ENCODE data around the gene GRIN2A.

GRIN2A gene

DNA sequence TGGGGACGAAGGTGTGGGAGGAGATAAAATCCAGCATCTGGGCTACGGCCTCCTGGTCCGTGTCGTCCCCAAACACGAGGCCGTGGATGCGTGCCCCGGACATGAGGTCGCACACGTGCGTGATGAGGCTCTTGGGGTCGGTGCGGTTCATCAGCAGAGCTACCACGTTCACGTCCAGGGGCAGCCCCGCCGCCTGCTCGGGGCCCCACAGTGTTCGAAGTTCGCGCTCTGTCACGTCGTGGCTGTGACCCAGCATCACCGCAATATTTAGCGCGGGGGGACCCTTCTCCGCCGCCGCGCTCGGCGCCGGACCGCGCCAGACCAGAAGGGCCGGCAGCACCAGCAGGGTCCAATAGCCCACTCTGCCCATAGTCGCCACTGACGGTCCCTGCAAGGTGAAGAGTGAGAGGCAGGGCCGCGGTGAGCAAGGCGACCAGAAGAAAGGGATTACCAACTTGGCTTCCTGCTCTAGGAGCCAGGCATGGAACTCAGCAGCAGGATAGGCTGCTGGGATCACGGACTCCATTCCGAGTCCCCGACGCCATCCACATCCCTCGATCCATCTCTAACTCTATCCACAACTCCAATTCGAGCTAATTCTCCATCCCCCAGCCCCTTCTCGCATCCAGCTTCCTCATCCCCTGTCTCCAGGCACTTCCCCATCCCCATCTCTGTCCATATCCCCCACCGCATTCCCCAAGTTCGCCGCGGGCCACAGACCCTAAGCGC, 2.0 kb downstream of the GRIN2A start:
- no peaks in the 10 kb centered on the region for H3K36me3 ChIP-seq (ENCODE audit: insufficient read depth, low read length)

DNA sequence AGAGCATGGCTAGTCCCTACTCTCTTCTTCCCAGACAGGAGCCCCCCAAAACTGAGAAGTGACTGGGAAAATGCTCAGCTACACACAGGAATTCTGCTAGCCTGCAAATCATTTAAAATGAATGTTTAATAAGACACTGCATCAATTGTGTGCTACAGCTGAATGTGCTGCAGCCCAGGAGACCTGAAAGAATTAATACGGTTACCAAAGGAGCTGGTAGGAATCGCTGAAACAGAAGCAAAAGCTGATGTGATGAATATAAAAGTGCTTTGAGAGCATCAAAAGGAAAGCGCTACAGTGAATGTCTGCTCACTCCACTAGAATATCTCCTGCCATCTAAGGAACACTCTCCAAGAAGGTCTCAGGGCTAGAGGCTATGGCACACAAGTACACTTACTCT, 3.7 kb downstream of the GRIN2A start:
- TF ChIP-seq POLR2AphosphoS5 (IDR thresholded peaks at IDR 0.05; ENCODE audit: borderline replicate concordance, low read depth, low read length): no peak
- TF ChIP-seq FOXP2 (optimal IDR thresholded peaks at IDR 0.05; ENCODE audit: control extremely low read depth, extremely low read length, insufficient read depth): no peak
- no peak for TF ChIP-seq EZH2 (IDR thresholded peaks at IDR 0.05)
- Histone ChIP-seq H3K4me3 (no peak overlapping the region), H3K27ac (no peak overlapping the region), H3K9me3 (ENCODE audit: low read depth, low read length) (no peaks in the 10 kb centered on the region), H3K9ac (ENCODE audit: insufficient read length) (no peak overlapping the region), H3K36me3 (ENCODE audit: insufficient read depth, low read length) (no peaks in the 10 kb centered on the region)
- DNase-seq (ENCODE audit: low read depth, low spot score): no peak

More for the DNA sequence above, 2.0 kb downstream of the GRIN2A start:
- Histone ChIP-seq H3K27ac (no peak overlapping the region), H3K9me3 (ENCODE audit: low read depth, low read length) (no peaks in the 10 kb centered on the region), H3K4me3 (no peak overlapping the region), H3K9ac (ENCODE audit: insufficient read length) (no peak overlapping the region)
- TF ChIP-seq FOXP2 (optimal IDR thresholded peaks at IDR 0.05; ENCODE audit: control extremely low read depth, extremely low read length, insufficient read depth) (no peak), EZH2 (IDR thresholded peaks at IDR 0.05) (no peak), POLR2AphosphoS5 (IDR thresholded peaks at IDR 0.05; ENCODE audit: borderline replicate concordance, low read depth, low read length) (no peak)
- no peak for DNase-seq (ENCODE audit: low read depth, low spot score)

DNA sequence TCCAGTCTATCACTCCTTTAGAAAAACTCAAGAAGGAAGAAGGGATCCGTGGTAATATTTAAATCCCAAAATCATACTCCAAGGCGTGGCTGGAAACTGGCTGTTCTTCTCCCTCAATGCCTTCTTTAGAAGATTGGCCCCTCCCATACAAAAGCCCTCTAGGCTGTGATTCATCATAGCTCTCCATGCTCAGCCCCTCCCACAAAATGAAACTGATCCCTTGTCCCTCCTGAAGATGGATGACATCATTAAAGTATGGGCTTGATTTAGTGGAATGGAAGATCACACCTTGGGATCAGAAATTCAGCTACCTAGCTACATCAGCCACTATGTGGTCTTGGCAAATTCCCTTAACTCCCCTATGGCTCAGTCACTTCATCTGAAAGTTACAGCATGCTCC, 4.1 kb downstream of the GRIN2A start:
- H3K36me3 ChIP-seq (ENCODE audit: insufficient read depth, low read length): no peaks in the 10 kb centered on the region
- no peak overlapping the region for H3K27ac ChIP-seq
- H3K9ac ChIP-seq (ENCODE audit: insufficient read length): no peak overlapping the region
- DNase-seq (ENCODE audit: low read depth, low spot score): no peak
- TF ChIP-seq FOXP2 (optimal IDR thresholded peaks at IDR 0.05; ENCODE audit: control extremely low read depth, extremely low read length, insufficient read depth): no peak
- TF ChIP-seq EZH2 (IDR thresholded peaks at IDR 0.05): no peak
- TF ChIP-seq POLR2AphosphoS5 (IDR thresholded peaks at IDR 0.05; ENCODE audit: borderline replicate concordance, low read depth, low read length): no peak
- no peak overlapping the region for H3K4me3 ChIP-seq
- H3K9me3 ChIP-seq (ENCODE audit: low read depth, low read length): no peaks in the 10 kb centered on the region

DNA sequence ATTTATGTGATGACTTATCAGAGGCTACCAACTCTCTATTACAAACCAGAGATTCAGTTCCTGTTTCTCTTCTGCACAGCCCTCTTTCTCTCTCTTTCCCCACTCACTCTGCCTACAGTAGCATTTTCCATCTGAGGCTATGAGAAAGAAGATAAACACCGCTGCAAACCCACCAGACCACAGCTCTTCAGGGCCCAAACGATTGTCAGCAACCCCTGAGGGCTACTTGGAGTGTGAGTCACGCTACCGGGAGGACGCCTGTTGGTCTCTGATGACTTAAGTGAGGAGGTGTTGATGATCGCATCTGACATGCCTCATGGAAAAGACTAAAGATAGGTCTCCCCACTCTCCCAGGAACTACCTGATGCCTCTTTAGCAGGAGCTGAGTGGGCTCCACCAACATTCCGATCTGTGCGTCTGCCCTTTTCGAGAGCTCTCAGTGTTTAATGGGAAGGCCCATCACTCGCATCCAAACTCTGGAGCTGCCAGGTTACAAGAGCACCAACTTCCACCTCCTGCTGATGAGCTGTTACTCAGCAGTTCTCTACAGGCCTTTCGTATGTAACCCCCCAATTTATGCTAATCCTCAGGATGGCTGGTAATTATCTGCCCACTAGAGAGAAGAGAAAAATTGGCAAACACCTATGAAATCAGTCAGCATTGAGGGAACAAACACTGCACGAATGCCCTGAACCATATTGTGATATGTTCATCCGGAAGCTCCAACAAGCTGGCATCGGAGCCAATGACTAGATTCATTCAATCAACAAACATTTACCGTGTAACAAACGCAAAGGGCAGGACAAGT, 9.2 kb downstream of the GRIN2A start:
- H3K36me3 ChIP-seq (ENCODE audit: insufficient read depth, low read length): no peaks in the 10 kb centered on the region
- H3K27ac ChIP-seq: no peak overlapping the region
- H3K9ac ChIP-seq (ENCODE audit: insufficient read length): no peak overlapping the region
- DNase-seq (ENCODE audit: low read depth, low spot score): no peak
- TF ChIP-seq EZH2 (IDR thresholded peaks at IDR 0.05): no peak
- no peaks in the 10 kb centered on the region for H3K9me3 ChIP-seq (ENCODE audit: low read depth, low read length)
- no peak overlapping the region for H3K4me3 ChIP-seq

DNA sequence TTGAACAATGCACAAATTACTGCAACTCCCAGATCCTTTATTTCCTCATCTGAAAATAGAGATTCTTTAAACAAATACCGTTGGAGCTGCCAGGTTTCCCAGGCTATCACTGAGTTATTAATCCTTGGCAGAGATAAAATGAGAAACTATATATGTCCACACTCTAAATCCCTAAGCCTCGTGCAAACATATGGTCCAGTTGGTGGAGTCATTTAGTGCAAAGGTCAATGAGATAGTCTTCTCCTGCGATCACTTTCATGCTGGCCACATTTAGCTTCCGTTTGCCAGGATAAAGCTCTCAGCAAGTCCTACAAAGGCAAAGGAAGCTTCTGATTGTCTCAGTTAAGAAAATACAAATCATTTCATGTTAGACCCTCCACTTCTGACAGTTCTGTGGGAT, 11.0 kb downstream of the GRIN2A start:
- Histone ChIP-seq H3K36me3 (ENCODE audit: insufficient read depth, low read length) (no peaks in the 10 kb centered on the region), H3K27ac (no peak overlapping the region), H3K4me3 (no peak overlapping the region), H3K9me3 (ENCODE audit: low read depth, low read length) (no peaks in the 10 kb centered on the region), H3K9ac (ENCODE audit: insufficient read length) (no peak overlapping the region)
- TF ChIP-seq POLR2AphosphoS5 (IDR thresholded peaks at IDR 0.05; ENCODE audit: borderline replicate concordance, low read depth, low read length) (no peak), EZH2 (IDR thresholded peaks at IDR 0.05) (no peak), FOXP2 (optimal IDR thresholded peaks at IDR 0.05; ENCODE audit: control extremely low read depth, extremely low read length, insufficient read depth) (no peak)
- no peak for DNase-seq (ENCODE audit: low read depth, low spot score)

DNA sequence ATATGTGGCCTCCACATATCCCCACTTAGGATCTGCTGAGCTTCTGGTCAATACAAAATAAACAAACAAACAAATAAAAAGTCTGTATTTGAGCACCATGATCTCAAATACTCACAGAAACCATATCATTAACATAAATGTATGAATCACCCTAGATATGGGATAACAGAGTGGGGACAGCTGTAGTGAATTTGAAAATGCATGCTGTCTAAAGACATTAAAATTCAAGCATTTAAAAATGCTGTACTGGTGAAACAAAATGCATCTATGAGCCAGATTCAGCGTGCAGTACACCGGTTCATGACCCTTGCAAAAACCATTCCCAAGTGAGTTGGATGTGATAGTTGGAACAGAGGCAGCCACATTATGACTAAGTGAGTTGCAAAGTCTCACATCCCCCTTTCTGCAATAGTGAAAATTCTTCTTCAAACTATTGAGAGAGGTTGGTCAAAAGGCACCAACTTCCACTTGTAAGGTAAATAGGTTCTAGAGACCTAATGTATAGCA, 12.3 kb downstream of the GRIN2A start:
- TF ChIP-seq EZH2 (IDR thresholded peaks at IDR 0.05): no peak
- TF ChIP-seq FOXP2 (optimal IDR thresholded peaks at IDR 0.05; ENCODE audit: control extremely low read depth, extremely low read length, insufficient read depth): no peak
- TF ChIP-seq POLR2AphosphoS5 (IDR thresholded peaks at IDR 0.05; ENCODE audit: borderline replicate concordance, low read depth, low read length): no peak
- H3K4me3 ChIP-seq: no peak overlapping the region
- H3K9ac ChIP-seq (ENCODE audit: insufficient read length): no peak overlapping the region
- H3K36me3 ChIP-seq (ENCODE audit: insufficient read depth, low read length): no peaks in the 10 kb centered on the region
- DNase-seq (ENCODE audit: low read depth, low spot score): no peak
- H3K27ac ChIP-seq: no peak overlapping the region
- no peaks in the 10 kb centered on the region for H3K9me3 ChIP-seq (ENCODE audit: low read depth, low read length)

DNA sequence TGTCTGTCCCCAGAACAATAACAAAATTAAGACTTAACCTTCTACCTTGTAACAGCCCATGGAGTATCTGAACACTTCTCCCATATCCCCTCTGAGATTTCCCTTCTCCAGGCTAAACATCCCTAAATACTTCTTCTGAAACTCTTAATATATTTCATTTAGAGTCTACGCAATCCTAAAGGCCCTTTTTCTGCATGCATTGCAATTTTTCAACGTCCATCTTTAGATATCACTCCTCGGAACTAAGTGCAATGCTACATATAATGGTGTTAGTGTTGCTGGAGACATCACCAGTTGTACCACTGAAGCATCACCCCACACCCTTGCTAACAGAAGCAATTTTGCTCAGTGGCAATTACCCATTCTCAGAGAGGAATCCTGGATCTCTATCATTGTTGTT, 13.2 kb downstream of the GRIN2A start:
- Histone ChIP-seq H3K4me3 (no peak overlapping the region), H3K9ac (ENCODE audit: insufficient read length) (no peak overlapping the region), H3K36me3 (ENCODE audit: insufficient read depth, low read length) (no peaks in the 10 kb centered on the region), H3K9me3 (ENCODE audit: low read depth, low read length) (no peaks in the 10 kb centered on the region), H3K27ac (no peak overlapping the region)
- no peak for TF ChIP-seq EZH2 (IDR thresholded peaks at IDR 0.05)
- no peak for TF ChIP-seq FOXP2 (optimal IDR thresholded peaks at IDR 0.05; ENCODE audit: control extremely low read depth, extremely low read length, insufficient read depth)
- TF ChIP-seq POLR2AphosphoS5 (IDR thresholded peaks at IDR 0.05; ENCODE audit: borderline replicate concordance, low read depth, low read length): no peak
- no peak for DNase-seq (ENCODE audit: low read depth, low spot score)

DNA sequence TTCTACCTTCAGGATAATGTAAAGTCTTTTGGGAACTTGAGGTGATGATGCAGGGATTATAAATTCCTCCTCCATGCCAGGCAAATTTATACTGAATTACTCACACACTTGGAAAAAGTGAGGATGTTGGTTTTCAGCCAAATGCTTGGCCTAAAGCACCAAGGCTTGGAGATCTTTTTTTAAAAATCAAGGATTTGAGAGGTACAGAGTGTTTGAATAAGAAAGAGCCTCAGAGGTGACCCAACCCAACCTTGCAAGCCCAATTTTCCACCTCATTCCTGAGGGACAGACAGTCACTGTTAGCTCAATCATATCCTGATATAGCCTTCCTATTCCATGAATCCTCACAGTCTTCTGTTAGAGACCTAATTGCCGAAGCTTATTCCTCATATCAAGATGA, 14.0 kb downstream of the GRIN2A start:
- H3K9ac ChIP-seq (ENCODE audit: insufficient read length): no peak overlapping the region
- no peak overlapping the region for H3K27ac ChIP-seq
- H3K9me3 ChIP-seq (ENCODE audit: low read depth, low read length): no peaks in the 10 kb centered on the region
- H3K4me3 ChIP-seq: no peak overlapping the region
- TF ChIP-seq POLR2AphosphoS5 (IDR thresholded peaks at IDR 0.05; ENCODE audit: borderline replicate concordance, low read depth, low read length) (no peak), EZH2 (IDR thresholded peaks at IDR 0.05) (no peak), FOXP2 (optimal IDR thresholded peaks at IDR 0.05; ENCODE audit: control extremely low read depth, extremely low read length, insufficient read depth) (no peak)
- H3K36me3 ChIP-seq (ENCODE audit: insufficient read depth, low read length): no peaks in the 10 kb centered on the region
- DNase-seq (ENCODE audit: low read depth, low spot score): no peak

All from SK-N-MC (cell line).